Esophagus (tissue), 2 donors: Measurements from ENCODE around the gene DACH1. TPM values are rescaled to one million over a fixed set of nuclear protein-coding genes. Genes with fewer than 3 reads are reported as not detected.

ENCODE experiments used
- H3K27ac ChIP-seq, 2 donors: one replicate each; pipeline ENCODE4 v1.5.1; 2013; ENCODE audit warnings: low read depth in 2 of 2, mild to moderate bottlenecking in 2 of 2, inconsistent platforms in 1 of 2, low read length in 1 of 2, moderate library complexity in 1 of 2
- H3K27me3 ChIP-seq, 2 donors: one replicate each; pipeline ENCODE4 v1.6.1; 2013; ENCODE audit warnings: low read length in 2 of 2, control low read depth in 1 of 2, mild to moderate bottlenecking in 1 of 2; ENCODE audit not compliant: insufficient read depth in 2 of 2, control insufficient read depth in 1 of 2
- H3K36me3 ChIP-seq, 2 donors: one replicate each; pipeline ENCODE4 v1.6.1; 2013; ENCODE audit warnings: low read length in 1 of 2; ENCODE audit not compliant: control insufficient read depth in 2 of 2, insufficient read depth in 2 of 2
- H3K4me1 ChIP-seq, 2 donors: one replicate each; pipeline ENCODE4 v1.6.1; 2013; ENCODE audit warnings: low read length in 1 of 2; ENCODE audit not compliant: control insufficient read depth in 2 of 2, insufficient read depth in 2 of 2
- H3K4me3 ChIP-seq, 2 donors: one replicate each; pipeline ENCODE4 v1.5.1; 2013; ENCODE audit warnings: low read length in 2 of 2, mild to moderate bottlenecking in 2 of 2, low read depth in 1 of 2, moderate library complexity in 1 of 2
- H3K9me3 ChIP-seq, 2 donors: one replicate each; pipeline ENCODE4 v1.6.1; 2013; ENCODE audit warnings: mild to moderate bottlenecking in 2 of 2, low read depth in 1 of 2, low read length in 1 of 2, moderate library complexity in 1 of 2; ENCODE audit not compliant: control insufficient read depth in 2 of 2, insufficient read depth in 1 of 2
- WGBS, 2 donors: extraction: QIAGEN DNeasy Blood & Tissue Kit; methylation state at CpG; one replicate each; pipeline ENCODE4 v1.1.7; 2013; 5-methylcytosine and 5-hydroxymethylcytosine counted together
- polyA plus RNA-seq, 2 donors: library from polyadenylated mRNA; stranded (reverse); fragments of 200-250 nt; gene quantifications; one replicate each; pipeline ENCODE4 v1.2.3, GENCODE V29; 2013
- donor health status: healthy with polysubstance abuse.
- donor health status: Bipolar disorder and iron deficiency.

The DACH1 gene
- polyA plus RNA-seq, 2 donors = 0.16 TPM

DNA sequence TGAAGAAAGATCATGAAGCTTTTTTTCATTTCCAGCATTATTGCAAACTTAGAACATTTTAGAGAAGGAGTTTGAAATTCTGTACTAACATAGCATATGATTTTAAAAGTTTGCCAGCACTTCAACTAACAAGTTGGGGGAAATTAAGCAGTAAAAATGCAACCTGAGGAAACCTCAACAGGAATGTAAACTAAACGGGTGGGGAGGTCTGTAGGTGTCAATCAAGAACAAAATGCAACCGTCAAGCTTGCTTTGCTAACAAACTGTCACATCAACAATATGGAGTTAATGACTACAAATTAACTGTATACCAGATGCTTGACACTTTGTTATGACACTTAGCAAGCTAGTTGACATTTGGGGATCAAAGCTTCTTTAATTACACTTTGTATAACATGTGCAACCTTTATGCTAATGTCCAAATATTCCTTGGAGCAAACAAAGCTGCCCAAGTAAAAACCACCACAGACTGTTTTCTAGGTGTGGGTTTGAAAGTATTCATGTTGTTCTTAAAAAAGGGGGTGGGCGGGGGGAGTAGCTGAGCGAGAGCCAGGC lies 52.1 kb downstream of the DACH1 start:
- no peak overlapping the region for H3K27ac ChIP-seq
- H3K9me3 ChIP-seq = no peaks in the 10 kb centered on the region
- no peaks in the 10 kb centered on the region for H3K36me3 ChIP-seq
- H3K4me3 ChIP-seq = no peak overlapping the region
- H3K27me3 ChIP-seq = no peaks in the 10 kb centered on the region
- H3K4me1 ChIP-seq = no peaks in the 10 kb centered on the region
- WGBS, 2 donors = 43 to 45% methylated on average over 4 of the region's 4 CpGs

DNA sequence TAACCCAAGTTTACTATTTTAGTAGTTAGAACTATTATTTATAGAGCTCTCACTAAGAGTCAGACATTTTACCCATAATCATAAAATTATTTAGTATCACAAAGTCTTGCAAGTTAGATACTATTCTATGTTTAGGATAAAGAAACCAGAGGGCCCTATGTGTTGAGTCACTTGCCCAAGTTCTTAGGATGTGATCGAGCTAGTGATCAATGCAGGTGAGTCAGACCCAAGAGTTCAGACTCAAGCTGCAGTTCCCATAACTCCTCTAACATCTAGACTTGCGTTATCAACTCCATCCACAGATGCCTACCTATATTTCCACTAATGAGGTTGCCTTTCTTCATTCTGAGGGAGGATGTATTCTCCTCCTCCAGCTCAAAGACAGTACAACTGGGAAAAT lies 53.8 kb downstream of the DACH1 start:
- H3K4me3 ChIP-seq = no peak overlapping the region
- no peaks in the 10 kb centered on the region for H3K4me1 ChIP-seq
- no peaks in the 10 kb centered on the region for H3K36me3 ChIP-seq
- 84 to 88% methylated on average over 2 of the region's 2 CpGs for WGBS, 2 donors
- no peaks in the 10 kb centered on the region for H3K9me3 ChIP-seq
- H3K27me3 ChIP-seq = no peaks in the 10 kb centered on the region
- no peak overlapping the region for H3K27ac ChIP-seq

DNA sequence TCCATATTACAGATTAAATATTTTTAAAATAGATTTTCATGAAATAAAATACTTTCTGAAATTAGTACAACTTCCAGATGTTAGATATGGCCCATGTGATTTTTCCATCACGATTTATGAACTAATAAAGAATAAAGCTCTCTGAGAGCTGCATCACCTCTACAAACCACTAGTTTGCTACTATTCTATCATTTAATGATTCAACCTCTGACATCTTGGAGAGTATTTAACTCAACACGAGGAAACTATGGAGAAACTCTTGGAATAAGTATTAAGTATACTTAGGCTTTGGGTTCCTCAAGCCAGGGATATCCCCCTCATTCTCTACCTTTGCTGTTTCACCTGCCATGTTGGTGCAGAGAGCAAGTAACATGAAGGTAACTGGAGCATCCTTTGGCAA lies 55.7 kb downstream of the DACH1 start:
- 71 to 74% methylated on average over 2 of the region's 2 CpGs for WGBS, 2 donors
- Histone ChIP-seq H3K4me3 (no peak overlapping the region), H3K4me1 (no peaks in the 10 kb centered on the region), H3K27ac (no peak overlapping the region), H3K36me3 (no peaks in the 10 kb centered on the region), H3K9me3 (no peaks in the 10 kb centered on the region), H3K27me3 (no peaks in the 10 kb centered on the region)

DNA sequence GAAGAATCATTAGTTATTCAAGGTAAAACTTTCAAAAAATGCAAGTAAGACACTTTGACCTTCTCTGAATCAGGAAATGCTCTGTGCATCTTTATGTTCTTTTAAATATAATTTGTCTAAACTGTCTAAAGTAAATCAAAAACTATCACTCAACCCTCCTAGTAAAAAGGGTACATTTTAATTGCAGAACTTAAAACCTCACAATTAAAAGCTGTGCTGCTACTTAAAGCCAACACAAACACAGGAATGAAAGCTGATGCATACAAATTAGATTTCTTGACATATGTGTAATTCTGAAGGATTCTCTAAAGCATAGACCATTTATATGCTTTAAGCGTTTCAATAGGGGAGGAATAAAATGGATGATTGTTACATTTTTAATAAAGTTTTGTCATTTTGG lies 58.3 kb downstream of the DACH1 start:
- Histone ChIP-seq H3K27ac (no peak overlapping the region), H3K4me1 (no peaks in the 10 kb centered on the region), H3K9me3 (no peaks in the 10 kb centered on the region), H3K4me3 (no peak overlapping the region), H3K27me3 (no peaks in the 10 kb centered on the region), H3K36me3 (no peaks in the 10 kb centered on the region)
- 78% methylated on average over 1 of the region's 1 CpG for WGBS, 2 donors

DNA sequence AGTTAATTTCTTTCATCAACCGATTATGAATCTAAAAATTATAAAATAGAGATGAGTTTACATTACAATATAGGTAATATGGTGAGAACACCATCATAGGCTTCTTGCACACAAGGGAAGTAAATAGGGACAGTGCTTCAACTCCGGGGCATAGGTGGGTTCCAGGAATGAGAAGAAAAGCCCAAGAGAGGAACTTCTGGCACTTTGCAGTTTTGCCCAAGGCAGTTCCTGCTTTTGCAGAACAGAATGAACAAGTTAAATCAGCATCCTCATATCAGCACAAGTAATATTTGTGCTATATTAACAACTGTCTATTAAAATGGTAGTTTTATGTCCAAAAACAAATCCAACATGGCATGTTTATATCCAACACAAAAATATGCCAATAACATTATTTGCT lies 60.1 kb downstream of the DACH1 start:
- Histone ChIP-seq H3K27me3 (no peaks in the 10 kb centered on the region), H3K36me3 (no peaks in the 10 kb centered on the region), H3K27ac (no peak overlapping the region), H3K9me3 (no peaks in the 10 kb centered on the region), H3K4me1 (no peaks in the 10 kb centered on the region), H3K4me3 (no peak overlapping the region)
- WGBS, 2 donors = 68 to 88% methylated on average over 2 of the region's 2 CpGs

DNA sequence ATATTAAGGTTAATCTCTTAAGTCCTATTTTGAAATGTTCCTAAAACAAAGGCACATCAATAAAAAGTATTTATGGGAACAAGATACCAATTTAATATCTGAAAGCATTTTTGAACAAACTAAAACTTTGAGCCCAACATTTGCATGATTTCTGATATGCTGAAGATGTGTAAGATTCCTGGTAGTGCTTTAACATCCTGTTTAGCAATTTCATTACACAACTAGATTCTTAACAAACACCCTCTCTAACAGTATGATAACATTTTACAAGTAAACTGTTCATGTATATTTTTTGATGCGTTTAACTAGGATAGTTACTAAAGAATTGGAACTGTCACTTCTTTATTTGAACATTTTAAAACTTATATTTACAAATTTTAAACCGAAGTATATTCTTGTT lies 63.9 kb downstream of the DACH1 start:
- 82 to 85% methylated on average over 2 of the region's 2 CpGs for WGBS, 2 donors
- H3K27ac ChIP-seq = no peak overlapping the region

DNA sequence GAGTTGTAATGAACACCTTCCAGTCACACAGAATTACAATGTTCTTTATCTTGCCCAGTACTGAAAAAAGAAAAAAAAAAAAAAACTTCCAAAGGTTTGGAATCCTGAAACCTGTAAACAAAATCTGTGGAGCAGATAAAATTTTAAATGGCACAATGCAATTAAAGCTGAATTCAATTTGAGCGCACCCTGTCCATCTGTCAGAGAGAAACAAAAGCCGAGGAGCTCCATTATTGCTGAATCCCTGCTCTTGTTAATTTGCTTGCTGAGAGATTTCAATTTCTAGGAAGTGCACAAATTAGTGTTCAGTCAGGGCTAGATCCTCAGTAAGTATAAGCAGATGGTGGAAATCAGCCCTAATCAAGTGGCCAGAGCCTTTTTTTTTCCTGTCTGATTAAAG lies 65.2 kb downstream of the DACH1 start:
- Histone ChIP-seq H3K4me3 (no peak overlapping the region), H3K4me1 (no peaks in the 10 kb centered on the region), H3K36me3 (no peaks in the 10 kb centered on the region), H3K27me3 (no peaks in the 10 kb centered on the region), H3K9me3 (no peaks in the 10 kb centered on the region), H3K27ac (no peak overlapping the region)
- 75 to 81% methylated on average over 2 of the region's 2 CpGs for WGBS, 2 donors

More for the DNA sequence above, 63.9 kb downstream of the DACH1 start:
- Histone ChIP-seq H3K4me3 (no peak overlapping the region), H3K27me3 (no peaks in the 10 kb centered on the region), H3K36me3 (no peaks in the 10 kb centered on the region), H3K9me3 (no peaks in the 10 kb centered on the region), H3K4me1 (no peaks in the 10 kb centered on the region)

DNA sequence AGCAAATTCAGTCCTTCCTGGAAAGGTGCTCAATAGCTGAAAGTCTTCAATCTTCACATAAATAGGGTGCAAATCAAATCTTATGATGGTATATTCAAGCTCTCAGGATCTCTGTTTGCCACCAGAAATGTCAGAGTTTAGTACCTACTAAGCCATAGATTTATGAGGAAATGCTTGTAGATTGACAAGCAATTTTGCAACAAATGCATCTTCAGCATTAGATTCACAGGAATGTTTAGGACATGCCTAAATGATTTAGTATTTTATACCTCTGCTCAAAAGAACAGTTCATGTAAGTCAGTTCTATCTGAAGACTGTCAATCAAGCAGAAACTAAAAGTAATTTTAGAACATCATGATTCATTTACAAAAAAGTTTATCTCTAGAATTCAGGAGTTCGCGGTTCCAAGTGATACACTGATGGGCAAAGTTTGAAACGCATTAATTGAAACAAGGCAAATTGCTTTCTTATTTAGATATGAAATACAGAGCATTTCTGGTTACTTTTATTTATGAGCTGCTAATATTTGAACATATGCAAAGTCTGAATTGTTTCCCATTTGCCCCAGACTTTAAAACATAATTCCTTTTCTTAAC lies 65.7 kb downstream of the DACH1 start:
- 77 to 87% methylated on average over 3 of the region's 3 CpGs for WGBS, 2 donors
- Histone ChIP-seq H3K9me3 (no peaks in the 10 kb centered on the region), H3K36me3 (no peaks in the 10 kb centered on the region), H3K27ac (no peak overlapping the region), H3K4me1 (no peaks in the 10 kb centered on the region), H3K4me3 (no peak overlapping the region), H3K27me3 (no peaks in the 10 kb centered on the region)

DNA sequence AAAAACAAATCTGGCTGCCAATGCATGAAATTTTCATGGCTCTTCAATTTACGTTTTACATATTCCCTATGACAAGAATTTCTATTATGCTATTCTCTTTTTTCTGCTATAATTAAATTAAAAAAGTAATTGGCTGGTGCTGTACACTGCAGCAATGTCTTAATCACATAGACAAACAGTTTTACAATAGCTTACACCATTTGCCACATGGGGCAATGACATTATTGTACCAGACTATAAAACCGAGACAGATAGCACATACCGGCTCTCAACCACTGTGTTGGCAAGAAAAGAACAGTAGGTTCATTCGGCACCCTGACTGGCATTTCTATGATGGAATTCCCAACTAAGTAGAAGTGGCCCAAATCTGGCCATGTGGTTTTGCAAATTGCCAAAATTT lies 67.7 kb downstream of the DACH1 start:
- Histone ChIP-seq H3K4me3 (no peak overlapping the region), H3K9me3 (no peaks in the 10 kb centered on the region), H3K27ac (no peak overlapping the region), H3K27me3 (no peaks in the 10 kb centered on the region), H3K4me1 (no peaks in the 10 kb centered on the region), H3K36me3 (no peaks in the 10 kb centered on the region)
- 83 to 86% methylated on average over 4 of the region's 4 CpGs for WGBS, 2 donors

DNA sequence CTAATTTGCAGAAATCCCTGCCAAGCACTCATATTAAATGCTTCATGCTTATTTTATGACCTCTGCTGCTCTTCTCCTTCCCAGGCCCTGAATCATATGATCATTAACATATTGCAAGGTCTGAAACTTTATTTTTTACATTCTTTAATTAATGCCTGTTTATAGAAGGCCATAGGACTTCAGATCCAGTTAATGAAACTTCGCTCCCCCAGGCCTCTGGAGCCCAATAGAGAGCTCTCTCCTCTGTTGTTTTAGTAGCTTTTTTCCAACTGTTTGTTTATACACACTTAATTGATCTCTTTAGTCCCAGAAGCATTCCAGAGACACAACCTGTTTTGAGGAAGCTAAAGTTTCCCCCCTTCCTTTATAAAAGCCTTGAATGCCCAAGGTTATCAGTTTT lies 68.3 kb downstream of the DACH1 start:
- H3K27ac ChIP-seq = no peak overlapping the region
- H3K4me3 ChIP-seq = no peak overlapping the region
- no peaks in the 10 kb centered on the region for H3K9me3 ChIP-seq
- 74 to 88% methylated on average over 1 of the region's 1 CpG for WGBS, 2 donors
- no peaks in the 10 kb centered on the region for H3K27me3 ChIP-seq
- no peaks in the 10 kb centered on the region for H3K4me1 ChIP-seq
- H3K36me3 ChIP-seq = no peaks in the 10 kb centered on the region
